NK-92 (cell line): ENCODE data around the gene ZNF17.

ENCODE experiments used
- DNase-seq: peaks from one replicate; lab custom pipeline; 2025; ENCODE audit not compliant: unreplicated experiment; lab: John Stamatoyannopoulos, UW

The ZNF17 gene

DNA sequence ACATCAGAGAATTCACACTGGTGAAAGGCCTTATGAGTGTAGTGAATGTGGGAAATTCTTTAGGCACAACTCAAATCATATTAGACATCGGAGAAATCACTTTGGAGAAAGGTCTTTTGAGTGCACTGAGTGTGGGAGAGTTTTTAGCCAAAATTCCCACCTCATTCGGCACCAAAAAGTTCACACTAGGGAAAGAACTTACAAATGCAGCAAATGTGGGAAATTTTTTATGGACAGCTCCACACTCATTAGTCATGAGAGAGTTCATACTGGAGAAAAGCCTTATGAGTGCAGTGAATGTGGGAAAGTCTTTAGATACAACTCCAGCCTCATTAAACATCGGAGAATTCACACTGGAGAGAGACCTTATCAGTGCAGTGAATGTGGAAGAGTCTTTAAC is 10.1 kb downstream of the ZNF17 start:
- DNase-seq: no peak

- no peak for DNase-seq
Measured at GRCh38 chr19:57434386-57435061, 23.6 kb downstream of the ZNF17 start.

DNA sequence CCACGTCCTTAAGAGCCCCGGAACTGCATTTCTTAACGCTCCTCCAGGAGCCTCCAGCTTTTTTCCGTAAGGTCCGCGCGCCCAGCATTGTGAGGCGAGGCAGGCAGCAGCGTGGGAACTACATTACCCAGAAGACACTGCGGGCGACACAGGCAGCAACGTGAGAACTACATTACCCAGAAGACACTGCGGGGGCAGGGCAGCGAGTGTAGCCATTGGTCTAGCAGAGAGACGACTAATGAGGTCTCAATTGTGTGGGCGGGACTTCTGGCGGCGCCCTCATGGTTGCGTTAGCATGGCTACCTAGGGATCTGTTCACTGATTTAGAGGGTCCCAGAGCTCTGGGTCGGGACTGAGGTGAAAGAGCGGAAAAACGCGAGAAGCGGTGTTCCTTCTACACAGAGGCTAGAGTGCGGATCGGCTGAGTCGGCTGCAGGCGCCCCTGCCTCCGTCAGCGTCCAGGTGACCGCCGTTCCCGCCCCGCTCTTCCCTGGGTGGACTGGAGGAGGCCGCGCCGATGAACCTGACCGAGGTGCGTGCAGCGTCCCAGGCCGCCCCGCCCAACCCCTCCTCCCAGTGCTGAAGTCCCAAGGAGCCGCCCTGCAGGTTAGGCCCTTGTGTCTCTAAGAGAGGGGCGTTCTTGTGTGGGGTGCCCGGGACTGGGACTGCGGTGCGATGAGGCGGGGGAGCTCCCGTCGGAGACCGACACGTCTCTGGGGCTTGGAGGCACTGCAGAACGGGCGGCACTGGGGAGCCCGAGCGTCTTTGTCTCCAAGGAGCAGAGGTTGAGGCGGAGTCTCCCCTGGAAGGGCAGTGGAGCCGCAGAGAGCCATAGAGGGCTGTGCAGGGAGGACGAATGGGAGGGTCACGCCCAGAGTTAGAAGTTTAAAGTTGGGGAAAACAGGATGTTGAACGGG is 24.4 kb downstream of the ZNF17 start, which contains the start of gene ZNF749:
Gene ZNF749, plus strand, starts transcription at position 264 of the 917 bp plus-strand sequence. Its CDS starts 254 bp downstream, at position 518.
- DNase-seq: peak; percentile 82

DNA sequence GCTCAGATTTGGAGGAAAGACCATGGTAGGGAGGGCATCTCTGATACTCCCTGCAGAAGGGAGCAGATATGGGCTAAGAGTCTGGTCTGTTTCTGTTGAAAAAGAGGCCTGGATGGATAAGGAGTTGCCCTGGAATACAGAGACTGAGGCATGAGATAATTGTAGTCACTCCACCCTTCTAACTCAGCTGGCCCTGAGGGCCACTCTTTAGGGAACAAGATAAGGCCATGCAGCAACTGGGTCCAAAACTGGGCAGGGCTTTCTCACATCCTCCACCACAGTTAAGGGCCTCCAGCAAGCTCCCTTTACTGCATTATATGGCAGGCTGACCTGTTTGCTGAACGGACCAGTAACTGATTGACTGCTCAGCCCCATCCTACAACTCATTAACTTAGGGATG is 25.5 kb downstream of the ZNF17 start:
- DNase-seq: no peak

- no peak for DNase-seq
Measured at GRCh38 chr19:57437931-57438330, 27.0 kb downstream of the ZNF17 start.

GRCh38 chr19:57438925-57439324 is 28.0 kb downstream of the ZNF17 start:
- DNase-seq: no peak

DNA sequence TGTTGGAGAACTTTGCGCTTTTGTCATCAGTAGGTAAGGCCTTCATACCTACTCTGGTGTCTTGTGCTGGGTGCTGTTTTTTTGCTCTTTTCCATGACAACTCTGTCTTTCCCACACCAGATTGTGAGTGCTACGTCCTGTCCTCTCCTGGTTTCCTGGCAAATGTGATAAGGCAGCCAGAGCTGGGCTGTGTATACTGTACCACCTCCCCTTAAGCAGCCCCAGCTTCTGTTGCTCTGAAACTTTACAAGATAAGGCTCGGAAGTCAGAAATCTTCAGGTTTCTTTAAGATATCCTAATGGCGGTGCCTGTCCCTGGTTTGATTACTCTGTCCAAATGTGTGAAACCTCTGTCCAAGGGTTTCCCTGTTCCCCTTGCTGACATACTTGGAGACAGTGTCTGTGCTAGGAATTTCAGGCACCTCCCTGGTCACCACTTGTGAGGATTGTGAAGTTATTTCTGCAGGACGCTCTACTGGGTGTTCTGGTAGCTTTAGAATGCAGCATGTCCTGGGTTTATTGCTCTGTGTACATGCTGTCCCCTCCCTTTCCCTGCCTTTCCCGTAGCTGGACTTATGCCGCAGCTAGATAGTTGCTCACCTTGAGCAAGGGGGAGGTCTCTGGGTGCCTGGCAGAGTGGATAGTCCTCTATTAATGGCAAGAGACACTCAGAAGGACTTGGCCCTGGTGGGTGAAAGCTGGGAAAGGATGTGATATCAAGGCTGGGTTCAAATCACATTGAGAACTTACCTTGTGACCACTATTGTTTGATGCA is 31.2 kb downstream of the ZNF17 start:
- DNase-seq: no peak

GRCh38 chr19:57443121-57443696 is 32.2 kb downstream of the ZNF17 start:
- DNase-seq: no peak

GRCh38 chr19:57452307-57452706 is 41.3 kb downstream of the ZNF17 start:
- no peak for DNase-seq

DNA sequence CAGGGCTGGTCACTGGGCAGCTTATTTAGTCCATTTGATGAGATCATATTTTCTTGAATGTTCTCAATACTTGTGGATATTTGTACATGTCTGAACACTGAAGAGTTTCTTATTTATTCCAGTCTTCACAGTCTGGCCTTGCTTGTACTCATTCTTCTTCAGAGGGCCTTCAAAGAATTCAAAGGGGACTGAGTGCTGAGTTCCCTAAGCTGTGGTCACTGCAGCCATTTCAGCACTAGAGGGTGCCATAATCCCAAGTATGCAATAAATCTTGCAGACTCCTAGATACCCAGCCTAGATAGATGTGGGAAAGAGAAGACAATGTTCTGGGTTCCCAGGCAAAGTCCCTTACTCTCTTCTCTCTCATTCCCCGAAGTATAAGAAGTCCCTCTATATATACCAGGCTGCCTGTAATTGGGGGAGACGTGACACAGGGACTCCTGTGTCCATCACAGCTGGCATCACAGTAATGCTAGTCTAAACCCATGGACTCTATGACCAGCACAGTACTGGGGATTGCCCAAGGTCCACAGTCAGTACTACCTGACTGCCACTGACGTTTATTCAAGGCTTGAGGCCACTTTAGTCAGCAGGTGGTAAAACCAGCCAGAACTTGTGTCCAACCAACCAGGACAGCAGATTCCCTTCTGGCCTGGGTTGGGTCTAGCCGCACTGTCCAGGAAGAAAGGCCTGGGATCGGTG is 54.9 kb downstream of the ZNF17 start:
- DNase-seq: no peak

DNA sequence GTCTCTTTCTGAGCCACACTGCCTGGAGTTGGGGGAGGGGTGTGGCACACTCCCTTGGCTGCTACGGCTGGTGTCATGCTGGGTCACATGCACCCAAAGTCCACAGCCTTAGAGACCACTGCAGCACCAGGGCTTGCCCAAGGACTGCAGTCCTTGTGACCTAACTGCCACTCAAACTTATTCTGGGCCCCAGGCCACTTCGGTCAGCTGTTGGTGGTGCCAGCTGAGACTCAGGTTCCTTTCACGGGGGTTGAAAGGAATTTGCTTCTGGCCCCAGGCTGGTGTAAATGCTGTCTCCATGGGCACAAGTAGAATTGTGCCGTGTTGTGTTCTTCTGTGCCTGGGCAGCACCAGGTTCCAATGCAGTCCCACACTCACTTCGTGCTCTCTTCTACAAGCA is 55.5 kb downstream of the ZNF17 start:
- DNase-seq: no peak
